Esophagus squamous epithelium (tissue), 4 donors: ENCODE measurements around the gene RMND5B.

Experiments used
- CTCF ChIP-seq, 6 experiments: fragments of 450-650 bp in 4 of 6; fragments of 200-600 bp in 2 of 6; sonication (generic) in 2 of 6; IDR thresholded peaks; one replicate each; pipeline ENCODE4 v1.5.1; 2016 to 2019; ENCODE audit warnings: antibody characterized with exemption in 6 of 6, mild to moderate bottlenecking in 4 of 6, moderate library complexity in 4 of 6
- POLR2A ChIP-seq, 4 donors: fragments of 450-650 bp; IDR thresholded peaks; one replicate each; pipeline ENCODE4 v1.6.1; 2017; ENCODE audit warnings: antibody characterized with exemption in 4 of 4, mild to moderate bottlenecking in 4 of 4, moderate library complexity in 3 of 4

GRCh38 chr5:178143246-178143645 is 12.4 kb downstream of the RMND5B start:
- no peak for TF ChIP-seq CTCF (IDR thresholded peaks at IDR 0.05)
- no peak for TF ChIP-seq POLR2A (IDR thresholded peaks at IDR 0.05)
